ENCODE data around the gene SKI.

SKI gene

DNA sequence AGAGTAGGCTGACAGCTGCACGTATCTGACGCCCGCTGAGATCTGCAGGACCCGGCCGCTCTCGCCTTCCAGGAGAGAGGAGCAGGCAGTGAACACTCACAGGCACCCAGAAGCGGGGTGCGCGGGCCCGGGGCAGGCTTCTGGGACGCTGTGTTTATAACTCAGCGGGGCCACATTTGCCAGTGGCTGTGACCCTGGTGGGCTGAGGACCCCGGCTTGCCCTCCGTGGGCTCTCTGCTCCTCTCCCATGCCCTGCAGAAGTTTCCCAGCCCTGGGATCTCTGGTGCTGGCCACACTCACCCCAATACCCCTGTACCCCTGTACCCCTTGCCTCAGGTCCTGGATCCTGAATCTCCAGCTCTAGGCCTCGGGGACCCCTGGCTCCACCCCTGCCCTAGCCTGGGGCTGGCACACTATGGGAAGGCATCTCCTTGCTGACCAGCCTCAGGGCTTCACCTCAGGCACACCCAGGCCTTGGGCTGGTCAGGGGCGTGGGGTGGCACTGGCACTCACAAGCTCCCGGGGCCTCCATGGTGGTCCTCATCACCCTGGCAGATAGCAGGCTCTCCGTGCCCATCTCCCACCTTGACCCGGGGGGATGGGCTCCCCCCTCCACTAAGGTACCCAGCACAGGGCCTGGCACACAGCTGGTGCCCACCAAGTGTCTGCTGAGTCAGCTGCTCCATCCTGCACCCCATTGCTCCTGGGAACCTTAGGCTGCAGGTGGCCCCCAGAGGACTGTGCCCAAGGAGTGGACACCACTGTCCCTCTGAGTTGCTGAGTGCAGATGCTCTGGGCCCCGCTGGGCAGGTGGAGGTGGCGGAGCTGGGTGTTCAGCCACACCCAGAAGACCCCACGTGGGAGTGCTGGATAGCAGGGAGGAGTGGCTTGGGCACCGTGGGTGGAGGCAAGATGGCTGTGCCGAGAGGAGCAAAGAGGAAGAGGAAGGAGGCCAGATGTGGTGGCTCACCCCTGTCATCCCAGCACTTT is 130.8 kb downstream of the SKI start:
- no peak for DNase-seq

All from activated CD8-positive, alpha-beta memory T cell treated with anti-CD3 and anti-CD28 coated beads for 24 hours (primary cell).